ENCODE results near the gene NAP1L1.

The NAP1L1 gene

DNA sequence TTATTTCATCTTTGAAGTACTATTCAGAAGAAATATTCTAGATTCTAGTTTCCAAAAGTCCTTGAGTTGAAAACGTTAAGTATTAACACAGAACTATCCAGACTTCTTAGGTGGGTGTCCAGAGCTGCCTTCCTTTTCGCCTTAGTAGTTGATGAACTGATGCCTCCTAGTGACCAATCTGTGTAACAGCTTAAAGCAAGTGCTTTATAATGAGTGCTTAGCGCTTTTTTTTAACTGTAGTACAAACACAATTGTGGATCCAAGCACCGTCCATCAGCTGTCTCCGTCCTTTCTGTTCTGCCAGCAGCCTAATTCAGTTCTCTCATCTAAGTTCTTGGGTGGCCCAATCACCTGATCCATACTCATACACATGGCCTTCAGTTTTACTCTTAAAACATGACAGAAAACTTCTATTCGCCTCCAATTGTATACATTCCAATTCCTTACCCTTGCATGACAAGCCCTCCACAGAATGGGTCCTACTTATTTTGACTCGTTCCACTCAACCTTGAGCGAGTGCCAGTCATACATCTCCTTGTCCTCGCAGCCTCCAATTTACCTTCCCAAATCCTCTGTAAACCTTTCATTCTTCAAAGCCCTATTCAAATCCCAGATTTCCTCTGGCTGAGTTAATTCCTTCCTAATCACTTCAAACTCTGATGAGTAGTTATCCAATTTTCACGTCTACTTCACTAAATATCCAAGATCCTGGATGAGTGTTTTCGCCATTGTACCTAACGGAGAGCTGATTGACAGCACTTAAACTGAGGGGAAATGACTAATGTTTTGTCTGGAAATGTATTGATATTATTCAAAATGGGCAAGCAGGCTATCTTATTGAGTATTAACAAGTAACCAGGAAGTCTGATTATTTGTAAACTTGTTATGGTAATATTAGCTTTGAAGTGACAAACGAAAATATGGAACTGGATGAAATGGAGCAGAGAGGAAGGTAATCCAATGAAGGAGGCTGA is 47.1 kb downstream of the NAP1L1 start:
- FAIRE-seq = peak; percentile 87

DNA sequence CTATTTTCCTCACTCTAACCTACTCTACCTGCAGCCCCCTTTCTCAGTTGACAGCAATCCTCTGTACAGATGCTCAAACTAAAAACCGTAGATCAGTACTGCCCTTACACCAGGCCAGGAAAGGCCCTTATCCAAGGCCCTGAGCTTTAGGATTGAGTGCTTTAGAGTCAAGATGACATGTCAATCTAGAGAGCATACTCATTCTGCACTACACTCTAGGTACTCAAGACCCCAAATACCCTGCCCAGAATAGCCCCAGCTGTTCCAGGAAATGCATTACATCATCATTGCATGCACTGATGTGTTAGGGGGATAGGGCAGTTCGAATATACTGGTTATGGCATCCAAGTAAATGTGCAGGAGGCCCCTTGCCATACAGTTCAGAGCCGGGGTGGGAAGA is 49.4 kb downstream of the NAP1L1 start:
- FAIRE-seq = no peak

DNA sequence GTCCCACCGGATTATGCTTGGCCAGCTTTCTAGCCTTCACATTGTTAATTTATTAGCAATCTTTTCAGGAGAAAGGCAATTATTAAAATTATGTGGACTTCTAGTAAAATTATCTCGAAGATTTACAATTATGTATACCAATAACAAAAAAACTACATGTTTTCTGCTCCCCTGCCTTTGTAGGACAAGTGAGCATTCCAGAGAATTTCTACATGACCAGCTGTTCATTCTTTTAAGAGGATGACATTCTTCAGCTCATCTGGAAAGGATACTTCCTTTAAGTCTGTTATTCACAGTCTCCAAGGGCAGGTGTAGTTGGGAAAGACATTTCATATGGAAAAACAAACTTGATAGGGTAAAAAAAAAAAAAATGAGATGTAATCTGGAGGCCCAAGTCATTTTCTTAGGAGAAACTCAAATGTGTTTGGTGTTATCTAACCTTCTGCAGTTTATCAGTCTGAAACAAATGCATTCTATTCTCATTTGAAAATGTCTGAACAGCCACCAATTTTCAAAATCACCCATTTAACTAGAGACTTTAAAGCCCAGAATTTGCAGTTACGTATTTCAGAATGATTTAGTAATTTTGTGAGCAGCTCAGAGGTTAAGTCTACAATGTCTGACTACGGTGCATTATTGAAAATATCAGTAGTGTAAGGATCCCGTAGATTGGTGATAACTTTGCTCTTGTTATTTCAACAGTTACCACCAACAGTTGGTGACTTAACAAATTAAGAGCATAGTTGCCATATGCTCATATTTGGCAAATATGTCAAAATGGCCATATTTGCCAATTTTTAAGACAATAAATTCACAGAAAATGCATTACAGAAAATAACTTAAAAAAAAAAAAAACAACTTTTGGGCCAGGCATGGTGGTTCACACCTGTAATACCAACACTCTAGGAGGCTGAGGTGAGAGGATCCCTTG is 51.1 kb downstream of the NAP1L1 start:
- FAIRE-seq = no peak

- FAIRE-seq = no peak
Measured at GRCh38 chr12:76032043-76032981, 52.2 kb downstream of the NAP1L1 start.

- peak; percentile 77 for FAIRE-seq
Measured at GRCh38 chr12:76031414-76032042, 53.0 kb downstream of the NAP1L1 start, which contains the start of gene PHLDA1. Gene PHLDA1, minus strand, starts transcription at chr12:76031776.

GRCh38 chr12:76031081-76031413 is 53.4 kb downstream of the NAP1L1 start:
- FAIRE-seq = no peak

DNA sequence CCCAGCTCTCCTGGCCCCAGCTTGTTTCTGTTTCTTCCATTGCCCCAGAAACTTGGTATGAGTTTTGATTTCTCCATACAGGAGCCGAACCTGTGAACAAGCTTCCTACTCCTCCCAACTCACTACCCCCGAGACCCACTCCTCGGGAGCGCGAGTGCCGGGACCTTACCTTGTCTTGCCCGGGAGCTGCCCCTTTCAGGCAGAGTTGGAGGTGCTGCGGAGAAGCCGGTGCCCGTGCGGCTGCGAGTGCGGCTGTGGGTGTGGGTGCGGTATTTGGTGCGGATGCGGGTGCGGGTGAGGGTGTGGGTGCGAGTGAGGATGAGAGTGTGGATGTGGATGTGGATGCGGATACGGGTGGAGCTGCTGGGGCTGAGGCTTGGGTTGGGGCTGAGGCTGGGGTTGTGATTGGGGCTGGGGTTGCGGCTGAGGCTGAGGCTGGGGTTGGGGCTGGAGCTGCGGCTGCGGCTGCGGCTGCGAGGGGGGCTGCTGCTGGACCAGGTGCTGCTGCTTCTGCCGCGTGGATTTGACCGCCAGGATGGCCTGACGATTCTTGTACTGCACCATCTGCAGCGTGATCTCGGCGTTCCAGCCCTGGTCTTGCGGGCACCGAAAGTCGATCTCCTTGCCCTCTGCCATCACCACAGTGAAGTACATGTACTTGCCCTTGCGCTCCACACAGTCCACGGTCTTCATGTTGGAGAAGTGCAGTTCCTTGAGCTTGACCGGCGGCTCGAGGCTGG is 54.0 kb downstream of the NAP1L1 start:
- no peak for FAIRE-seq

GRCh38 chr12:76029982-76030340 is 54.5 kb downstream of the NAP1L1 start:
- FAIRE-seq = no peak

GRCh38 chr12:76028571-76029277 is 55.8 kb downstream of the NAP1L1 start:
- no peak for FAIRE-seq

DNA sequence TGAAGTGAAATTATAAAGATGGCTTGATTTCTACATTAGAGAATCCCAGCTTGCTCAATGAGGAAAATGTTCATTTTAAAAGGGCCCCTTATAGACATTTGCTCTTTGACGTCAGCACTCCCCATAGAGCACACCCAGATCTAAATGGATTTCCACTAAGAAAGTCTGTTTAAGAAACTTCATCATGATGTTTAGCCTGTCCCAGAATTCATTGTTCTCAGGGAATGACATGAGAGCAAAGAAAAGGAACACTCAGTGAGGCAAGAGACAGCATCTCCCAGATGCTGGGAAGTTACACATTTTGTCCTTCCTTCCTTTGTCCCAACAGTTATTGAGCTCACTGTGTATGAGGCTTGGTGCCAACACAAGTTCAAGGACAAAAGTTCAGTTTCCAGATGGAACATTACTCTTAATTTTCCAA is 57.8 kb downstream of the NAP1L1 start:
- no peak for FAIRE-seq

DNA sequence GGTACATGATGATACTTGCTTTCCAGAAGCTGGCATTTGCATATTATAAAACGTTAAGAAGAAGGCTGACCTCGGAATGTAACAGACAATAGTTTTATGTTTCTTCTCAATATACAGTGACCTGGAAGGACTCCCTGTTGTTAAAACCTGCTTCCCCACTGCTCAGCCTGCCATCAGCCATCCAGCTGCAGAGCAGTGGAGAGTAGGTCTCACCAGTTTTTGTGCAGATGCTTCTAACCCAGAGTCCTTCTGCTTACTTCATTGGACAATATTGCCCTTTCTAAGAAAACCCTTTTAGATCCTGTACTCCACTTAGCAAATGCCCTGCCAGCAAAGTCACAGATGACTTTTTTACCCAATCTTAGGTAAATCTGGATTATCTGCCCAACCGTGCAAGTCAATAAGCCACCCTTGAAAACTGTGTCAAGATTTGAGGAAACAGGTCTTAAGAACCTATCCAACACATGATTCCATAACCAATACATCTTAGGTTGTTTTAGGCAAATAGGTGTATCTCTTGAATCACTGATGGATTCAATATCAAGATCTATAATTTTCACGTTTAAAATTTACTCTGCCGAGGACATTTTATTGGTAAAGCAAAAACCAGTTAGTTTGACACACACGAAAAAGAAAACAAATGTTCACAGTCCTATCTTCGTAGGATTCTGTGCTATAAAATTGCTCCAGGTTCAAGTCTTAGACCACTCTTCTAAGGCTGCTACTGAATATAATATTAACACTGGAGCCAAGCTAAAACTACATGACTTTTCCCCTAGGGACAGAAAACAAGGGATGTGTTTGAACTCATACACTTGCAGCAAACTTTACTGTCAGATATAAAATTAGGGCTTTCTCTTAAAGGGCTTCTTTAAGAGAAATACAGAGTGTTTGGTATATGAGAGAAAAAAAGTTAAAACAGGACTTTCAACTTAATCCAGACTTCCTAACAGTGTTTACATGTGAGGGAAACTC is 58.6 kb downstream of the NAP1L1 start:
- FAIRE-seq = no peak

DNA sequence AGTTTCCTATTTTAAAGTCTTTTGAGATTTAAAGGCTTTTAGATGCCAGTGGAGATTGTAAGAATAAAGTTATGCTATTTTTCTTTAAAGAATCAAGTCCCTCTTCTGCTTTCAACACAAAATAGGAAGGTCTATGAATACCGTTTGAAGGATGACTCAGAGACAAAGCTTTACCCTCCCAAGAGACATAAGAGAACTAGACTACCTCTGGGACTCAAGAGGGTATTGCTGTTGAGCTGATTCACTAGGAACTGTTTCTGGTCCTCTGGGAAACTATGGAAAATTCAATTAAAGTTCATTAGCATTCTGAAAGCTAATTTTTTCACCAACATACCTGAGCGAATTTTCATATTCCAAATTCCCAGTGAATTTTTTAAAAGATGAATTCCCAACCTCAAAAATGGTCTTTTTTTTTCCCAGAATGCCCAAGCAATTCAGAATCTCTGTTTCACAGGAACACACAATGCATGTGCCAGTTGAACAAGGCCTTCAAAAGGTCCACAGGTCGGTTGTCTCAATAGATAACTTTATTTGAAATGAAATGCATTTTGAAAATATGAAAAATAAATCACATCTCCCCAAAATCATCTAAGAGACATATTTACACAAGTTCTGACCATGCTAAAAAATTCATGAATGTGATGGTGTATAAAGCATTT is 59.4 kb downstream of the NAP1L1 start:
- FAIRE-seq = no peak

DNA sequence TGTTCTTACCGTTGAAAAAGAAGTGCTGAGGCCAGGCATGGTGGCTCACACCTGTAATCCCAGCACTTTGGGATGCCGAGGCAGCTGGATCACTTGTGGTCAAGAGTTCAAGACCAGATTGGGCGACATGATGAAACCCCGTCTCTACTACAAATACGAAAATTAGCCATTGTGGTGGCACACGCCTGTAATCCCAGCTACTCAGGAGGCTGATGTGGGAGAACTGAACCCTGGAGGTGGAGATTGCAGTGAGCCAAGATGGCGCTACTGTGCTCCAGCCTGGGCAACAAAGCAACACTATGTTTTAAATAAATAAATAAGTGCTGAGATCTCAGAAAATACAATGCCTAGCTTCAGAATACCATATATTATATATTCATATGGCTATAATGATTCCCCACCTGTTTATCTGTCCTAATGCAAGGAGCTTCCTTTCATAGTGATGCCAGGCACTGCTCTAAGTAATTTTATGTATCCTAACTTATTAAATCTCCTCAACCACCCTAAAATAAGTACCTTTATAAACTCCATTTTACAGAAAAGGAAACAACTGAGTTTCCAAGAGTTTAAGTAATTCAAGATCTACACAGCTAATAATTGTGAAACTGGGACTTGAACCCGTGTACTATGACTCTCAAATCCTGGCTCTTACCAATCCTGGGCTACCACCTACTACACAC is 60.2 kb downstream of the NAP1L1 start:
- FAIRE-seq = no peak

DNA sequence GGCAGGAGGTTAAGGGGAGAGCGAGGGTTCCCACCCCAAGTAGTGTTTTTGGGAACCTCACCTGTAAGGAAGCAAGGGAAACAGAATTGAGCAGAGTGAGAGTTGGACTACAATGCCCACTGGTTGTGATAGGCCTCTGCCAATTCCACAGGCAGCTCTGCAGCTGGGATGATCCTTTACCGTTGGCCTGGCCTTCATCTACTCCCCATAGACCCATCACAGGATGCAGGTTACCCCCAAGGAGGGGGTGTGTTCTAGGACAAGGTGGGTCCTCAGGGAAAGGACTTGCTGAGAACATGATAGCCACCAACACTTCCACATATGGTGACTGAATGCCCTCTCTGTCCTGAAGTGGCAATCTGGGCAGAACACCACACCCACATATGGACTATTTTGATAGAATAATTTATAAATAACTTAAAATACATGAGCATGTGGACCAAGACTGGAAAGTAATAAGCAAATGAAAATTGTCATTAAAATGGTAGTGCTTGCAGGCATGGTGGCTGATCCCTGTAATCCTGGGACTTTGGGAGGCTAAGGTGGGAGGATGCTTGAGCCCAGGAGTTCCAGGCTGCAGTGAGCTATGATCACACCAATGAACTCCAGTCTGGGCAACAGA is 61.3 kb downstream of the NAP1L1 start:
- no peak for FAIRE-seq

DNA sequence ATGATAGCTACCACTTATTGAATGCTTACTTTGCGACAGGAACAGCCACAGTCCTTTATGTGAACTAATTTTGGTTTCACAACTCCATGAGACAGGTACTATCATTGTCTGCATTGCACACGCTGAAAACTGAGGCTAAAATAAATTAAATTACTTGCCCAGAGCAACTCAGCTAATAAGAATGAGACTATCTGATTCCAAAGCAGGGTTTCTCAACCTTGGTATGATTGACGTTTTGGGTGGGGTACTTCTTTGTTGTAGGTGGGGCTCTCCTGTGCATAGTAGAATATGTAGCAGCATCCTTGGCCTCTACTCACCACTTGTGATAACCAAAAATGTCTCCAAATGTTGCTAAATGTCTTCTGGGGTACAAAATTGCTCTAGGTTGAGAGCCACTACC is 62.0 kb downstream of the NAP1L1 start:
- no peak for FAIRE-seq

- peak; percentile 46 for FAIRE-seq
Measured at GRCh38 chr12:76020731-76021672, 63.5 kb downstream of the NAP1L1 start.
